ENCODE results near the gene STKLD1. TPM values are rescaled to one million over a fixed set of nuclear protein-coding genes. Genes with fewer than 3 reads are reported as not detected.

Gene STKLD1
- total and polyA plus RNA-seq, 4 donors, result 0.40 to 3.1 (median 1.1) TPM

- ATAC-seq (ENCODE audit: insufficient read depth, low FRiP score) (no peak), DNase-seq (no peak)
- WGBS, 2 donors, result 80 to 85% methylated on average over 16 of the region's 16 CpGs
- peaks cover 0 to 42% (median 8%) of the 10 kb centered on the region in 4 donors for H3K36me3 ChIP-seq (ENCODE audit: control insufficient read depth in 4 of 4, insufficient read depth in 4 of 4, low read length in 4 of 4)
- no peak overlapping the region for H3K9ac ChIP-seq (ENCODE audit: insufficient read depth in 1 of 2, low read length in 2 of 2)
- H3K9me3 ChIP-seq (ENCODE audit: control insufficient read depth in 4 of 4, insufficient read depth in 3 of 4, low read length in 3 of 4), result no peaks in the 10 kb centered on the region
- H3K27me3 ChIP-seq (ENCODE audit: control insufficient read depth in 3 of 3, insufficient read depth in 3 of 3, low read length in 2 of 3), result no peaks in the 10 kb centered on the region
- H3K4me1 ChIP-seq (ENCODE audit: control insufficient read depth in 5 of 5, insufficient read depth in 5 of 5, low read length in 5 of 5), result no peaks in the 10 kb centered on the region
- TF ChIP-seq CTCF (IDR thresholded peaks at IDR 0.05; ENCODE audit: control extremely low read depth, extremely low read depth), result peak; percentile 43
- H3K27ac ChIP-seq (ENCODE audit: low read depth in 1 of 2, low read length in 1 of 2), result no peak overlapping the region
- H3K4me3 ChIP-seq, result no peak overlapping the region
These were observed 27.7 kb downstream of the STKLD1 start for GRCh38 chr9:133403766-133404453.

DNA sequence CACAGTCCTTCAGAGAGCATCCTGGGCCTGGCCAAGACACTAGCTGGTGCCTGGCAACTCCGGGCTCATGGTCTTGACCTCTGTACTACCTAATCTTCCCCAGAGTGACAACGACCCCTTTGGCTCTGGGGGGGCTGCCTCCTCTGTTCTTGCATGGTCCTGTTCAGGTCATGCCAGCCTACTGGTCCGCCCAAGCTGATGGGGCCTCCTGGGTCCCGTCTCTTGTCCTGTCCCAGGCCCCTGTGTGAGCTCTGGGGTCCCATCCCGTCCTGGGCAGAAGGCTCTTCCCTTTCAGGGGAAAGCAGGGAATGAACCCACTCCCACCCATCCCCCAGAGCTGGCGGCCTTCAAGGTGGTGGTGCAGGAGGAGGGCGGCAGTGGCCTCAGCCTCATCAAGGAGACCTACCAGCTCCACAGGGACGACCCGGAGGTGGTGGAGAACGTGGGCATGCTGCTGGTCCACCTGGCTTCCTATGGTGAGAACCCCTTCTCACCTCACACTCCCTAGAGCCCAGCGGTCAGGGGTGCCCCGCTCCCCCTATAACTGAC, 28.4 kb downstream of the STKLD1 start:
- H3K4me3 ChIP-seq, result no peak overlapping the region
- DNase-seq (no peak), ATAC-seq (ENCODE audit: insufficient read depth, low FRiP score) (no peak)
- H3K9ac ChIP-seq (ENCODE audit: insufficient read depth in 1 of 2, low read length in 2 of 2), result no peak overlapping the region
- peaks cover 0 to 45% (median 8%) of the 10 kb centered on the region in 4 donors for H3K36me3 ChIP-seq (ENCODE audit: control insufficient read depth in 4 of 4, insufficient read depth in 4 of 4, low read length in 4 of 4)
- H3K4me1 ChIP-seq (ENCODE audit: control insufficient read depth in 5 of 5, insufficient read depth in 5 of 5, low read length in 5 of 5), result no peaks in the 10 kb centered on the region
- no peaks in the 10 kb centered on the region for H3K27me3 ChIP-seq (ENCODE audit: control insufficient read depth in 3 of 3, insufficient read depth in 3 of 3, low read length in 2 of 3)
- no peak for TF ChIP-seq CTCF (IDR thresholded peaks at IDR 0.05; ENCODE audit: control extremely low read depth, extremely low read depth)
- H3K9me3 ChIP-seq (ENCODE audit: control insufficient read depth in 4 of 4, insufficient read depth in 3 of 4, low read length in 3 of 4), result no peaks in the 10 kb centered on the region
- WGBS, 2 donors, result 86 to 94% methylated on average over 12 of the region's 12 CpGs
- H3K27ac ChIP-seq (ENCODE audit: low read depth in 1 of 2, low read length in 1 of 2), result no peak overlapping the region

DNA sequence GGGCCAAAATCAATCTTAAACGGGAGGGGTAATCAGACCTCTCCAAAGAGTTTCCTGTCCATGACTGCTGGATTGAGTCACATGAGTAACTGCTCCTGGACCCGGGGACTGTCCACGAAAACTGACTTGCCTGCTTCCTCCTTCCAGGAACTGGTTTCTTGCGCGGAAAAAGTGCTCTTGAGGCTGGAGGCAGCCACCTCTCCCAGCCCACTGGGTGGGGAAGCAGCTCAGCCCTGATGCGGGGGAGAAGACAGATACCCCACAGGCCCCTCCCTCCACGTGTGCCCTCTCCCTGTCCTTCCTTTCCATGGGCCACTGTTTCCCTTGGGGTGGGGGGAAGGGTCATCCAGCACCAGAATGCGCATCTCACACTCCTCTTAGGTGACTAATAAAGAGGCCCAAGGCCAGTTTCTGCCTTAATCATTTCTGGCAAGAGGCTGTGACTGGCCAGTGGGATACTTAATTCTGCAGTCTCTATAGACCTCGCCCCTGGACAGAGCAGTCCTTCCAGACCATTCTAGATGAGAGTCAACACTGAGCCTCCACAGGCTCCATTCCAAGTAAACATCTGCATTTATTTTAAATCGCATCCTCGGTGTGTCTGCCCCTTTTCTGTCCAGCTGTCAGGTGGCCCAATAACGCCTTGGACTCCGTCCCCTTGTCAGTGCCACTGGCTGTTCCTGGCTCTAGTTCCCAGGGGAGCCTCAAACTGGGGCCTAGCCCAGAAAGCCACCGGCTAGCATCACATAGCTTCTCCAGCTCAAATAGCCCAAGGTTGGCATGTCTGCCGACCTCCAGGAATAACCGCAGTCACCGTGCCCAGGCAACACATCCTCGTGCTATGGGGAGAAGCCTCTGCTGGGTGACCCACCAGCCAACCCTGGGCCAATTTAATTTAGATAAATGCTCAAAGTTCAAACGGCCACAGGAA, 29.6 kb downstream of the STKLD1 start:
- no peak overlapping the region for H3K27ac ChIP-seq (ENCODE audit: low read depth in 1 of 2, low read length in 1 of 2)
- DNase-seq (no peak), ATAC-seq (ENCODE audit: insufficient read depth, low FRiP score) (no peak)
- no peaks in the 10 kb centered on the region for H3K27me3 ChIP-seq (ENCODE audit: control insufficient read depth in 3 of 3, insufficient read depth in 3 of 3, low read length in 2 of 3)
- H3K4me1 ChIP-seq (ENCODE audit: control insufficient read depth in 5 of 5, insufficient read depth in 5 of 5, low read length in 5 of 5), result no peaks in the 10 kb centered on the region
- H3K4me3 ChIP-seq, result no peak overlapping the region
- TF ChIP-seq CTCF (IDR thresholded peaks at IDR 0.05; ENCODE audit: control extremely low read depth, extremely low read depth), result no peak
- no peak overlapping the region for H3K9ac ChIP-seq (ENCODE audit: insufficient read depth in 1 of 2, low read length in 2 of 2)
- H3K9me3 ChIP-seq (ENCODE audit: control insufficient read depth in 4 of 4, insufficient read depth in 3 of 4, low read length in 3 of 4), result no peaks in the 10 kb centered on the region
- 81 to 84% methylated on average over 19 of the region's 19 CpGs for WGBS, 2 donors
- H3K36me3 ChIP-seq (ENCODE audit: control insufficient read depth in 4 of 4, insufficient read depth in 4 of 4, low read length in 4 of 4), result peaks cover 4 to 56% (median 15%) of the 10 kb centered on the region in 4 donors

All from lung (tissue), 12 donors.